SU-DHL-6 (cell line): ENCODE data around the gene FOXD2.

Experiments
- H2AFZ ChIP-seq: fragments of 200-600 bp; sonication (generic); 2 replicates; pipeline ENCODE4 v1.6.1; 2014; ENCODE audit warnings: low read depth, mild to moderate bottlenecking, moderate library complexity, mixed read lengths, antibody characterized with exemption, low read length; ENCODE audit not compliant: severe bottlenecking
- H3F3A ChIP-seq: fragments of 200-600 bp; shearing (Covaris generic); 2 replicates; pipeline ENCODE4 v1.6.0; 2016; ENCODE audit warnings: antibody characterized with exemption, mild to moderate bottlenecking; ENCODE audit not compliant: insufficient read depth
- H3K27ac ChIP-seq: fragments of 200-600 bp; sonication (generic); 2 replicates; pipeline ENCODE4 v1.5.1; 2016; ENCODE audit warnings: low read depth, mild to moderate bottlenecking, low read length, moderate library complexity, mixed read lengths
- H3K27me3 ChIP-seq: fragments of 200-600 bp; sonication (generic), shearing (Covaris generic); 2 replicates; pipeline ENCODE4 v1.6.0; 2014; ENCODE audit warnings: mild to moderate bottlenecking, low read length
- H3K36me3 ChIP-seq: fragments of 200-600 bp; sonication (generic); 2 replicates; pipeline ENCODE4 v1.6.1; 2014; ENCODE audit warnings: mild to moderate bottlenecking, low read length, mixed read lengths
- H3K4me2 ChIP-seq: fragments of 300-600, 200-600 bp; shearing (Covaris generic), sonication (generic); 2 replicates; pipeline ENCODE4 v1.6.0; 2014; ENCODE audit warnings: low read length, low read depth, mild to moderate bottlenecking; ENCODE audit not compliant: poor library complexity, severe bottlenecking
- H3K4me3 ChIP-seq: fragments of 200-600 bp; sonication (generic); 2 replicates; pipeline ENCODE4 v1.5.1; 2014; ENCODE audit warnings: antibody characterized with exemption, low read length, mild to moderate bottlenecking, mixed read lengths; ENCODE audit not compliant: insufficient read depth, poor library complexity, severe bottlenecking
- H3K79me2 ChIP-seq: fragments of 200-600 bp; sonication (generic); 2 replicates; pipeline ENCODE4 v1.6.1; 2014; ENCODE audit warnings: mild to moderate bottlenecking, low read length, moderate library complexity; ENCODE audit not compliant: insufficient read depth
- H3K9ac ChIP-seq: fragments of 200-600 bp; sonication (generic); 2 replicates; pipeline ENCODE4 v1.7.0; 2014; ENCODE audit warnings: mild to moderate bottlenecking, low read length
- H3K9me2 ChIP-seq: fragments of 200-600 bp; sonication (generic); replicated peaks from 2 replicates; pipeline ENCODE4 v1.6.1; 2014; ENCODE audit warnings: low read length; ENCODE audit not compliant: insufficient read depth
- H3K9me3 ChIP-seq: fragments of 200-600 bp; sonication (generic); 2 replicates; pipeline ENCODE4 v1.6.1; 2014; ENCODE audit warnings: low read length, mixed read lengths; ENCODE audit not compliant: insufficient read depth
- H4K20me1 ChIP-seq: fragments of 200-600 bp; sonication (generic); 2 replicates; pipeline ENCODE4 v1.6.1; 2014; ENCODE audit warnings: low read depth, mild to moderate bottlenecking, antibody characterized with exemption, low read length, moderate library complexity, mixed read lengths
- EZH2phosphoT487 ChIP-seq: fragments of 200-600 bp; sonication (generic), shearing (Covaris generic); conservative IDR thresholded peaks from 2 replicates; pipeline ENCODE4 v1.6.1; 2018; ENCODE audit warnings: mild to moderate bottlenecking, antibody characterized with exemption, low read length, moderate library complexity, mixed read lengths
- TF ChIP-seq, protein P1 (sequence below): fragments of 200-600 bp; sonication (generic); IDR thresholded peaks from one replicate; pipeline ENCODE4 v1.5.1; 2017; ENCODE audit warnings: antibody characterized with exemption, mild to moderate bottlenecking, low read length, moderate library complexity; ENCODE audit not compliant: insufficient read depth, poor library complexity, severe bottlenecking

The FOXD2 gene

DNA sequence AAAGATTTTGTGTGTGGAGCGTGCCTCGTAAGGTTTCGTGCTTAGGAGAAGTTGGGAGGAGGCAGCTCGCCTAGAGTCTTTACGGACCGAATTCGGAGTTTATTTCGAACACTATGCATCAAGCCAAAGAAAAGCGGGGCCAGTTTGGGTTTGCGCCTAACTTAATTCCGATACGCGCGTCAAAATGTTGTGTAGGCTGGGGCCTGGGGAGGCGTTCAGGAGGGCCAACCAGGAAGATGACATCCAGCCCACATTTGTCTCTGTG, 6.4 kb downstream of the FOXD2 start:
- no peaks in the 10 kb centered on the region for H3K79me2 ChIP-seq
- H3K9me2 ChIP-seq = no peaks in the 10 kb centered on the region
- H3K4me2 ChIP-seq = no peak overlapping the region
- no peak overlapping the region for H3K4me3 ChIP-seq
- no peaks in the 10 kb centered on the region for H3K27me3 ChIP-seq
- H3K27ac ChIP-seq = no peak overlapping the region
- H3K36me3 ChIP-seq = no peaks in the 10 kb centered on the region
- TF ChIP-seq EZH2phosphoT487 = no peak
- TF ChIP-seq, protein P1, sequence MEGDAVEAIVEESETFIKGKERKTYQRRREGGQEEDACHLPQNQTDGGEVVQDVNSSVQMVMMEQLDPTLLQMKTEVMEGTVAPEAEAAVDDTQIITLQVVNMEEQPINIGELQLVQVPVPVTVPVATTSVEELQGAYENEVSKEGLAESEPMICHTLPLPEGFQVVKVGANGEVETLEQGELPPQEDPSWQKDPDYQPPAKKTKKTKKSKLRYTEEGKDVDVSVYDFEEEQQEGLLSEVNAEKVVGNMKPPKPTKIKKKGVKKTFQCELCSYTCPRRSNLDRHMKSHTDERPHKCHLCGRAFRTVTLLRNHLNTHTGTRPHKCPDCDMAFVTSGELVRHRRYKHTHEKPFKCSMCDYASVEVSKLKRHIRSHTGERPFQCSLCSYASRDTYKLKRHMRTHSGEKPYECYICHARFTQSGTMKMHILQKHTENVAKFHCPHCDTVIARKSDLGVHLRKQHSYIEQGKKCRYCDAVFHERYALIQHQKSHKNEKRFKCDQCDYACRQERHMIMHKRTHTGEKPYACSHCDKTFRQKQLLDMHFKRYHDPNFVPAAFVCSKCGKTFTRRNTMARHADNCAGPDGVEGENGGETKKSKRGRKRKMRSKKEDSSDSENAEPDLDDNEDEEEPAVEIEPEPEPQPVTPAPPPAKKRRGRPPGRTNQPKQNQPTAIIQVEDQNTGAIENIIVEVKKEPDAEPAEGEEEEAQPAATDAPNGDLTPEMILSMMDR = no peak
- no peaks in the 10 kb centered on the region for H3K9me3 ChIP-seq
- H3K9ac ChIP-seq = no peak overlapping the region
- H3F3A ChIP-seq = no peaks in the 10 kb centered on the region
- no peaks in the 10 kb centered on the region for H4K20me1 ChIP-seq
- H2AFZ ChIP-seq = no peak overlapping the region

DNA sequence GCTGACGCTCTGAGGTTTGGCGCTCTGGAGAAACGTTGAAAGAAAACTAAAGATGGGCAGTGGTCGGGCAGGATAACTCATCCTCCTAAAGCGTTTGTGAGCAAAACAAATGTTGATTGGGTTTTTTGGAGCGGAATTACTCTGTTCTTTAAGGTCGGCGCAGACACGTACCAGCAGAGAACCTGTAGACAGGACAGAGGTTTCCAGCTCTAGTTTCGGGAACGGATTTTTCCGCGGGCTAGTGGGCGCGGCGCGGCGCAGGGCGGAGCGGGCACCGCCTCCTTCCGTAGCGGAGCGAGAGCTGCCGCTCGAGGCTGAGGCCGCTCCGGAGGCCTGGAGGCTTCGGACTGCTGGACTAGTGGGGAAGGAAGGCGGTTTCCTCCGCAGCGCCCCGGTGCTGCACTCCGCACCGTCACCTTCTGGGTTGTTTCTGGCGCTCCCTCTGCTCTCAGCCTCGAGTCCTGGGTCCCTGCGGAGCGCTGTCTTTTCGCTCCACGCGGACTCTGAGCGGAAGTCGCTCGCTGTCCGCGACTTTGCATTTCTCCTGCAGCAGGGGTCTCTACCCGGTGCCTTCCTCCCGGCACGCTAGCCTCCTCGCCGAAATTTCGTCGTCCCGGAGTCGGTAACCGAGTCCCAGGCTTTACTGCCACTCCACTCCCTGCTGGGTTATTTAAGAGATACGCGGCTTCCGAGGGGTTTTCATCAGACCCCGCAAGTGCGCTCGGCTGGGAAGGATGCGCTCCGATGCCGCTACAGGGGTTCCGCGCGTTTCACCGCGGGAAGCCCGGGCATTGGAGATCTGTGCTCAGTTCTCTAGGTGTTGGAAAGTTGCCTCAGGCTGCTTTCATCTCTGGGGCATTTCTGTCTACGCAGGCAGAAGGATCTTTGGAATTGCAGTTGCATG, 7.0 kb downstream of the FOXD2 start:
- H3K9me2 ChIP-seq = no peaks in the 10 kb centered on the region
- no peaks in the 10 kb centered on the region for H3K9me3 ChIP-seq
- no peak overlapping the region for H2AFZ ChIP-seq
- TF ChIP-seq EZH2phosphoT487 = no peak
- TF ChIP-seq, protein P1 = no peak
- no peaks in the 10 kb centered on the region for H3K79me2 ChIP-seq
- no peaks in the 10 kb centered on the region for H3F3A ChIP-seq
- no peaks in the 10 kb centered on the region for H3K27me3 ChIP-seq
- no peak overlapping the region for H3K9ac ChIP-seq
- H3K4me2 ChIP-seq = no peak overlapping the region
- no peaks in the 10 kb centered on the region for H4K20me1 ChIP-seq
- no peak overlapping the region for H3K27ac ChIP-seq
- H3K36me3 ChIP-seq = no peaks in the 10 kb centered on the region
- no peak overlapping the region for H3K4me3 ChIP-seq

DNA sequence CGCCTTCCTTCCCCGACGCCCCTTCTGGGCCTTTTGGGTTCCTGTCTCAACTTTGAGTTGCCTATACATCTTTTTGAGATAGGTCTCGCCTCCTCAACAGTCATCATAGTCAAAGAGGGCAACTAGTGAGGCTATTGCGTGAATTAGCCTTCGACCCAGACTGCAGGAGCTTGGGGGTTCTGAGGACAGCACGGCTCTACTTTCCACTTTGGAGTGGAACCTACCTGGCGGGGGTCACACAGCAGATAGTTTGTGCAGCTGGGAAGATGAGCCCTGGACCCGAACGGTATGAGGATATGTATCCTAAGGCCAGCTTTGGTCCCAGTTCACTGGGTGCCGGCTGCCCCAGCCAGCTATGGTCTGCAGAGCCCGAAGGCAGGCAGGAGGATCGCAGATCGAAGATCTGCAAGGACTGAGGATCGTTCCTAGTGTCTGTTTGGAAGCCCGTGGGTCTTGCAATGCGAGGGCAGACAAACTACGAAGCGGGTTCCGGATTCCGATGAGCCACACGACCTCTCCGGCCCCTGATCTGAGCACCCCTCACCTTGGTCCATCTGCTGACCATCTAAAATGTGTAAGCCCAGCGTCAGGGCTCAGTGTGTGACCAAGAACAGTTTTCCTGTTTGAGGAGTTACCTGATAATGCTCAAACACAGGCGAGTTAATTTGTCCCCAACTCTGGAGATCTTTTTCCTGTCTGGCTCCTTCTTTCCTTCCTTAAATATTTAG, 8.1 kb downstream of the FOXD2 start:
- no peaks in the 10 kb centered on the region for H3K79me2 ChIP-seq
- H4K20me1 ChIP-seq = no peaks in the 10 kb centered on the region
- H3K27me3 ChIP-seq = no peaks in the 10 kb centered on the region
- H3K4me3 ChIP-seq = no peak overlapping the region
- H3F3A ChIP-seq = no peaks in the 10 kb centered on the region
- no peaks in the 10 kb centered on the region for H3K36me3 ChIP-seq
- H3K9ac ChIP-seq = no peak overlapping the region
- no peak overlapping the region for H3K27ac ChIP-seq
- no peak for TF ChIP-seq EZH2phosphoT487
- TF ChIP-seq, protein P1 = no peak
- no peak overlapping the region for H3K4me2 ChIP-seq
- H3K9me3 ChIP-seq = no peaks in the 10 kb centered on the region
- H3K9me2 ChIP-seq = no peaks in the 10 kb centered on the region
- no peak overlapping the region for H2AFZ ChIP-seq
